Adrenal gland (tissue), 5 donors: ENCODE data around the gene TRMT11.

ENCODE experiments used
- CTCF ChIP-seq, 6 experiments: fragments of 450-650 bp in 4 of 6; fragments of 200-600 bp in 2 of 6; sonication (generic) in 1 of 6; IDR thresholded peaks; 1 replicate in 5 of 6; 2 replicates in 1 of 6; pipeline versions ENCODE4 v1.5.1 to v1.8.0; 2016 to 2021; ENCODE audit warnings: antibody characterized with exemption in 6 of 6, mild to moderate bottlenecking in 2 of 6, moderate library complexity in 1 of 6
- POLR2A ChIP-seq, 2 donors: fragments of 450-650 bp; IDR thresholded peaks; one replicate each; pipeline ENCODE4 v1.6.1; 2017; ENCODE audit warnings: antibody characterized with exemption in 2 of 2, mild to moderate bottlenecking in 2 of 2, moderate library complexity in 1 of 2
- donor health status: DM: no; HTN: no; CAD: no.

GRCh38 chr6:126047648-126048047 lies 61.3 kb downstream of the TRMT11 start:
- TF ChIP-seq CTCF (IDR thresholded peaks at IDR 0.05) (no peak), POLR2A (IDR thresholded peaks at IDR 0.05) (no peak)
